Activated CD4-positive, alpha-beta T cell treated with anti-CD3 and anti-CD28 coated beads, Interleukin-2, amount 50 U/mL, for 4 hours (primary cell): ENCODE results near the gene YKT6.

ENCODE experiments used
- DNase-seq, 2 experiments: peaks; one replicate each; pipeline ENCODE4 v3.0.0-alpha.2; 2020

Gene YKT6

GRCh38 chr7:44263326-44264082 is 62.7 kb downstream of the YKT6 start:
- no peak for DNase-seq
